A549 (cell line): ENCODE measurements around the gene ANTXR2. TPM values are rescaled to one million over a fixed set of nuclear protein-coding genes. Genes with fewer than 3 reads are reported as not detected.

Experiments used
- ATAC-seq, 2 experiments: fragments of 200-7000 bp in 1 of 2; fragments of >200 bp in 1 of 2; cut with Nextera tagmentation in 1 of 2; cut with Tn5 transposase in 1 of 2; 3 replicates each; pipeline versions ENCODE4 v1.8.0 to v1.9.1; 2018 to 2020; ENCODE audit warnings: mild to moderate bottlenecking in 1 of 2, moderate library complexity in 1 of 2
- CTCF ChIA-PET: fragments of 300-600 bp; sonication (Branson Sonifier 250); formaldehyde crosslinking; extraction: SDS; loops from one replicate; lab custom pipeline; 2021; ENCODE audit warnings: antibody characterized with exemption, inconsistent platforms; lab: Yijun Ruan, JAX
- POLR2A ChIA-PET: fragments of 350-600 bp; formaldehyde crosslinking; extraction: SDS; loops from one replicate; lab custom pipeline; 2021; ENCODE audit warnings: antibody characterized with exemption, inconsistent platforms; lab: Yijun Ruan, JAX
- DNase-seq, 2 experiments: peaks; one replicate each; pipeline versions ENCODE4 v3.0.0 to v3.0.0-alpha.2; 2011 to 2016; ENCODE audit warnings: low read depth in 1 of 2, low spot score in 1 of 2
- FAIRE-seq: peaks from 2 replicates; lab custom pipeline; 2011; peaks lifted over from hg19 to GRCh38; lab: Jason Lieb, UNC
- H3K27ac ChIP-seq, 2 experiments: fragments of >200 bp; sonication (Bioruptor Twin); formaldehyde crosslinking; 3 replicates each; pipeline ENCODE4 v1.5.1; 2016 to 2017
- H3K4me1 ChIP-seq: fragments of >200 bp; sonication (Bioruptor Twin); formaldehyde crosslinking; 3 replicates; pipeline ENCODE4 v1.6.1; 2016
- H3K4me2 ChIP-seq: fragments of >200 bp; sonication (Bioruptor Twin); formaldehyde crosslinking; 3 replicates; pipeline ENCODE4 v1.6.1; 2016
- H3K4me3 ChIP-seq: fragments of >200 bp; sonication (Bioruptor Twin); formaldehyde crosslinking; 3 replicates; pipeline ENCODE4 v1.5.1; 2016
- H3K9me3 ChIP-seq: fragments of >200 bp; sonication (Bioruptor Twin); formaldehyde crosslinking; 3 replicates; pipeline ENCODE4 v1.6.1; 2016
- ATOH8 ChIP-seq: fragments of 250-450 bp; sonication (Bioruptor Pico); IDR thresholded peaks from 2 replicates; pipeline ENCODE4 v1.5.0; 2020; ENCODE audit warnings: low read depth, mild to moderate bottlenecking, moderate library complexity
- BCL3 ChIP-seq: fragments of >200 bp; sonication (Bioruptor Twin); formaldehyde crosslinking; IDR thresholded peaks from 3 replicates; pipeline ENCODE4 v1.6.1; 2016
- CBX8 ChIP-seq: fragments of 200-600 bp; sonication (generic); IDR thresholded peaks from 2 replicates; pipeline ENCODE4 v1.6.1; 2016
- CEBPB ChIP-seq, 2 experiments: fragments of >200 bp in 1 of 2; sonication (Bioruptor Twin) in 1 of 2; formaldehyde crosslinking in 1 of 2; IDR thresholded peaks; 2 replicates each; pipeline ENCODE4 v1.6.1; 2012 to 2016
- CHD4 ChIP-seq: fragments of 200-600 bp; sonication (generic); IDR thresholded peaks from 2 replicates; pipeline ENCODE4 v1.6.1; 2016; ENCODE audit warnings: antibody characterized with exemption, mild to moderate bottlenecking, borderline replicate concordance
- E2F6 ChIP-seq: IDR thresholded peaks from 2 replicates; pipeline ENCODE4 v1.6.1; 2012; ENCODE audit warnings: low read depth, borderline replicate concordance
- EHF ChIP-seq: fragments of 250-450 bp; sonication (Bioruptor Pico); IDR thresholded peaks from 2 replicates; pipeline ENCODE4 v1.5.0; 2020; ENCODE audit warnings: mild to moderate bottlenecking
- EHMT2 ChIP-seq: fragments of 200-600 bp; sonication (generic); IDR thresholded peaks from 2 replicates; pipeline ENCODE4 v1.6.1; 2016; ENCODE audit warnings: antibody characterized with exemption, low read depth, mild to moderate bottlenecking, moderate library complexity
- FOSB ChIP-seq: fragments of 250-450 bp; sonication (Bioruptor Pico); IDR thresholded peaks from 2 replicates; pipeline ENCODE4 v1.5.0; 2020; ENCODE audit warnings: mild to moderate bottlenecking, moderate library complexity
- FOXS1 ChIP-seq: fragments of 250-450 bp; sonication (Bioruptor Pico); IDR thresholded peaks from 2 replicates; pipeline ENCODE4 v1.5.0; 2020; ENCODE audit warnings: mild to moderate bottlenecking, moderate library complexity
- HDAC2 ChIP-seq: fragments of 200-600 bp; sonication (generic); IDR thresholded peaks from 2 replicates; pipeline ENCODE4 v1.6.1; 2016
- HES2 ChIP-seq: fragments of >200 bp; sonication (Bioruptor Twin); formaldehyde crosslinking; IDR thresholded peaks from 2 replicates; pipeline ENCODE4 v1.6.1; 2016
- HMGXB4 ChIP-seq: fragments of 250-450 bp; sonication (Bioruptor Pico); IDR thresholded peaks from 2 replicates; pipeline ENCODE4 v1.5.0; 2021; ENCODE audit warnings: mild to moderate bottlenecking, moderate library complexity, borderline replicate concordance
- HOXB13 ChIP-seq: fragments of 250-450 bp; sonication (Bioruptor Pico); IDR thresholded peaks from 2 replicates; pipeline ENCODE4 v1.5.0; 2020; ENCODE audit warnings: low read depth, mild to moderate bottlenecking, moderate library complexity
- HOXB5 ChIP-seq: fragments of 250-450 bp; sonication (Bioruptor Pico); IDR thresholded peaks from 2 replicates; pipeline ENCODE4 v1.5.0; 2020; ENCODE audit warnings: mild to moderate bottlenecking, moderate library complexity
- JUNB ChIP-seq: fragments of >200 bp; sonication (Bioruptor Twin); formaldehyde crosslinking; IDR thresholded peaks from 2 replicates; pipeline ENCODE4 v1.6.1; 2016
- KDM5A ChIP-seq: fragments of 200-600 bp; sonication (generic); IDR thresholded peaks from 2 replicates; pipeline ENCODE4 v1.6.1; 2016; ENCODE audit warnings: antibody characterized with exemption, mild to moderate bottlenecking
- NFE2L2 ChIP-seq: fragments of 150-350 bp; conservative IDR thresholded peaks from 2 replicates; pipeline ENCODE4 v1.6.1; 2014; ENCODE audit warnings: low read length
- NR3C1 ChIP-seq: fragments of >200 bp; sonication (Bioruptor Twin); formaldehyde crosslinking; IDR thresholded peaks from 3 replicates; pipeline ENCODE4 v1.6.1; 2017
- POLR2A ChIP-seq: IDR thresholded peaks from 2 replicates; pipeline ENCODE4 v1.6.1; 2012; ENCODE audit warnings: mild to moderate bottlenecking, low read length
- RCOR1 ChIP-seq: fragments of 150-350 bp; IDR thresholded peaks from 2 replicates; pipeline ENCODE4 v1.6.1; 2014; ENCODE audit warnings: antibody characterized with exemption, low read length, low read depth
- RFX5 ChIP-seq: fragments of 450-650 bp; IDR thresholded peaks from 2 replicates; pipeline ENCODE4 v1.7.1; 2014; ENCODE audit warnings: antibody characterized with exemption, mild to moderate bottlenecking, moderate library complexity
- RNF2 ChIP-seq: fragments of 200-600 bp; sonication (generic); IDR thresholded peaks from 2 replicates; pipeline ENCODE4 v1.6.1; 2016; ENCODE audit warnings: low read depth, mild to moderate bottlenecking, antibody characterized with exemption, moderate library complexity, borderline replicate concordance
- SMC3 ChIP-seq: fragments of >200 bp; sonication (Bioruptor Twin); formaldehyde crosslinking; IDR thresholded peaks from 3 replicates; pipeline ENCODE4 v1.6.1; 2018; ENCODE audit warnings: inconsistent platforms
- SREBF2 ChIP-seq: fragments of 450-650 bp; IDR thresholded peaks from 2 replicates; pipeline ENCODE4 v1.6.1; 2014; ENCODE audit warnings: mild to moderate bottlenecking, moderate library complexity
- WGBS: methylation state at CpG from one replicate; pipeline ENCODE4 v1.1.6; 2017; ENCODE audit errors: missing lambda C conversion rate; 5-methylcytosine and 5-hydroxymethylcytosine counted together
- polyA plus RNA-seq, 4 experiments: library from polyadenylated mRNA; depleted of rRNA in 3 of 4; stranded (reverse); fragments of >200 nt; fragmentation: RNase III in 1 of 4; extraction: RNeasy Plus Mini Kit Qiagen cat#74134 plus additional on column Dnase treatment in 1 of 4; gene quantifications; 2 replicates in 3 of 4; 3 replicates in 1 of 4; pipeline ENCODE4 v1.2.3, GENCODE V29; 2011 to 2017
- TF ChIP-seq, protein P1 (sequence below): fragments of >200 bp; sonication (Bioruptor Twin); formaldehyde crosslinking; IDR thresholded peaks from 3 replicates; pipeline ENCODE4 v1.5.1; 2016
- TF ChIP-seq, protein P2 (sequence below): IDR thresholded peaks from 2 replicates; pipeline ENCODE4 v1.6.1; 2012

ANTXR2 gene
- polyA plus RNA-seq, 2 of the 4 experiments (the other 2 are of a cell fraction) = 2.3 to 3.0 TPM

- TF ChIP-seq HES2 (no peak), EHMT2 (no peak), ATOH8 (CRISPR knock-in tag) (no peak)
These were observed 37.7 kb downstream of the ANTXR2 start (continued) for GRCh38 chr4:80035336-80035735.

GRCh38 chr4:80033581-80033980 lies 39.4 kb downstream of the ANTXR2 start:
- ATAC-seq (0 out of 6 replicates have a peak, but pooled peaks of 1 of the 2 experiments have one; percentile 43), FAIRE-seq (no peak), DNase-seq (no peak)
- Histone ChIP-seq H3K4me2 (no peak overlapping the region), H3K4me3 (no peak overlapping the region), H3K4me1 (no peaks in the 10 kb centered on the region), H3K9me3 (no peaks in the 10 kb centered on the region), H3K27ac (no peak overlapping the region)
- TF ChIP-seq RCOR1 = no peak
- TF ChIP-seq NFE2L2 = no peak
- TF ChIP-seq KDM5A = no peak
- no peak for TF ChIP-seq POLR2A
- CTCF ChIA-PET = no interaction called here
- POLR2A ChIA-PET = no interaction called here

DNA sequence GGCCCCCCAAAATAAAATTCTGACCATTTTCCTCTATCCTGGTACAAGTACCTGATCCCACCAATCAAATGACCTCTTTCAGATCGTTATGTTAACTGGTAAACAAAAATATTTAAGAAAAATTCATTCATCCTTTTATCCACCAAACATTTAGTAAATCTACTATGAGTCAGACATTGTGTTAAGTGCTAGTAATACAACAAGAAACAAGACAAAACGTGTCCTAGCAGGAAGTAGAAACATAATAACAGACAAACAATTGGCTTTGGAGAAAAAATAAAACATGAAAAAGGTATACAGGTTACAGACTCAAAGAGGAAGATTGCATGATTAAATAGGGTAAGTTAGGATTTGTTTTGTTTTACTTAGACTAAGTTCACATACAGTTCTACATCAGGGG lies 43.7 kb downstream of the ANTXR2 start:
- FAIRE-seq (no peak), ATAC-seq (no peak), DNase-seq (no peak)
- H3K27ac ChIP-seq = no peak overlapping the region
- no peak overlapping the region for H3K4me3 ChIP-seq
- no peaks in the 10 kb centered on the region for H3K9me3 ChIP-seq
- H3K4me2 ChIP-seq = no peak overlapping the region
- H3K4me1 ChIP-seq = no peaks in the 10 kb centered on the region
- POLR2A ChIA-PET = no interaction called here
- 6% methylated on average over 2 of the region's 2 CpGs for WGBS
- TF ChIP-seq HMGXB4 (no peak), E2F6 (no peak), RFX5 (no peak), BCL3 (no peak), CHD4 (no peak), FOSB (CRISPR knock-in tag) (no peak)
- TF ChIP-seq, protein P1, sequence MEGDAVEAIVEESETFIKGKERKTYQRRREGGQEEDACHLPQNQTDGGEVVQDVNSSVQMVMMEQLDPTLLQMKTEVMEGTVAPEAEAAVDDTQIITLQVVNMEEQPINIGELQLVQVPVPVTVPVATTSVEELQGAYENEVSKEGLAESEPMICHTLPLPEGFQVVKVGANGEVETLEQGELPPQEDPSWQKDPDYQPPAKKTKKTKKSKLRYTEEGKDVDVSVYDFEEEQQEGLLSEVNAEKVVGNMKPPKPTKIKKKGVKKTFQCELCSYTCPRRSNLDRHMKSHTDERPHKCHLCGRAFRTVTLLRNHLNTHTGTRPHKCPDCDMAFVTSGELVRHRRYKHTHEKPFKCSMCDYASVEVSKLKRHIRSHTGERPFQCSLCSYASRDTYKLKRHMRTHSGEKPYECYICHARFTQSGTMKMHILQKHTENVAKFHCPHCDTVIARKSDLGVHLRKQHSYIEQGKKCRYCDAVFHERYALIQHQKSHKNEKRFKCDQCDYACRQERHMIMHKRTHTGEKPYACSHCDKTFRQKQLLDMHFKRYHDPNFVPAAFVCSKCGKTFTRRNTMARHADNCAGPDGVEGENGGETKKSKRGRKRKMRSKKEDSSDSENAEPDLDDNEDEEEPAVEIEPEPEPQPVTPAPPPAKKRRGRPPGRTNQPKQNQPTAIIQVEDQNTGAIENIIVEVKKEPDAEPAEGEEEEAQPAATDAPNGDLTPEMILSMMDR = no peak
- TF ChIP-seq, all 56 proteins: peak for 0
- CTCF ChIA-PET = no interaction called here

DNA sequence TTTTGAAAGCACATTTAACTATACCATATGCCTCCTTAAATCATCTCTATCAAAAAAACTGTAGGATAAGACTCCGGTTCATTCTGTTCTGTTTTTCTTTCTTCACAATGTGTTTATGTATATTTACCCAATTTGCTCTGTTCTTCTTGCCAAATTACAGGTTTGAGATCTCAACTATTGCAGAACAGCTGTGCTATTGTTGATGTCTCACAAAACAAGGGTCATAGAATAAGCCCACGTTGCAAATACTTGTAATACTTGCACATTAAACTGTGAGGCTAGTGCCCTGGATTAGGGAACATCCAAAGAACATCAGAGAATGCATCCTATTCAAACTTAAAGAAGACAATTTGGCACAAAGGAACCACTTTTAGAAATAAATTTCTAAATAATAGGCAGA lies 45.4 kb downstream of the ANTXR2 start:
- Histone ChIP-seq H3K4me1 (no peaks in the 10 kb centered on the region), H3K4me3 (no peak overlapping the region), H3K27ac (no peak overlapping the region), H3K9me3 (no peaks in the 10 kb centered on the region), H3K4me2 (no peak overlapping the region)
- CTCF ChIA-PET = no interaction called here
- DNase-seq (no peak), FAIRE-seq (no peak), ATAC-seq (no peak)
- 26% methylated on average over 2 of the region's 2 CpGs for WGBS
- POLR2A ChIA-PET = no interaction called here
- TF ChIP-seq RNF2 (no peak), HOXB13 (CRISPR knock-in tag) (no peak), RFX5 (no peak), HDAC2 (no peak), SREBF2 (no peak), KDM5A (no peak), EHF (CRISPR knock-in tag) (no peak), HES2 (no peak), NR3C1 (no peak), CHD4 (no peak), JUNB (no peak), CBX8 (no peak), CEBPB (IDR thresholded peaks at IDR 0.05) (no peak), FOXS1 (CRISPR knock-in tag) (no peak), SMC3 (no peak), HOXB5 (CRISPR knock-in tag) (no peak)
- TF ChIP-seq, protein P2, sequence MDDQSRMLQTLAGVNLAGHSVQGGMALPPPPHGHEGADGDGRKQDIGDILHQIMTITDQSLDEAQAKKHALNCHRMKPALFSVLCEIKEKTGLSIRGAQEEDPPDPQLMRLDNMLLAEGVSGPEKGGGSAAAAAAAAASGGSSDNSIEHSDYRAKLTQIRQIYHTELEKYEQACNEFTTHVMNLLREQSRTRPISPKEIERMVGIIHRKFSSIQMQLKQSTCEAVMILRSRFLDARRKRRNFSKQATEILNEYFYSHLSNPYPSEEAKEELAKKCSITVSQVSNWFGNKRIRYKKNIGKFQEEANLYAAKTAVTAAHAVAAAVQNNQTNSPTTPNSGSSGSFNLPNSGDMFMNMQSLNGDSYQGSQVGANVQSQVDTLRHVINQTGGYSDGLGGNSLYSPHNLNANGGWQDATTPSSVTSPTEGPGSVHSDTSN = no peak
